Airway epithelial cell (primary cell): ENCODE results near the gene CRYBA2. TPM values are rescaled to one million over a fixed set of nuclear protein-coding genes. Genes with fewer than 3 reads are reported as not detected.

Experiments used
- total RNA-seq: library from RNA; depleted of rRNA; stranded (reverse); fragments of >200 nt; gene quantifications from 2 replicates; pipeline ENCODE4 v1.2.3, GENCODE V29; 2015

CRYBA2 gene, protein sequence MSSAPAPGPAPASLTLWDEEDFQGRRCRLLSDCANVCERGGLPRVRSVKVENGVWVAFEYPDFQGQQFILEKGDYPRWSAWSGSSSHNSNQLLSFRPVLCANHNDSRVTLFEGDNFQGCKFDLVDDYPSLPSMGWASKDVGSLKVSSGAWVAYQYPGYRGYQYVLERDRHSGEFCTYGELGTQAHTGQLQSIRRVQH
- not detected in 2 replicates for total RNA-seq

DNA sequence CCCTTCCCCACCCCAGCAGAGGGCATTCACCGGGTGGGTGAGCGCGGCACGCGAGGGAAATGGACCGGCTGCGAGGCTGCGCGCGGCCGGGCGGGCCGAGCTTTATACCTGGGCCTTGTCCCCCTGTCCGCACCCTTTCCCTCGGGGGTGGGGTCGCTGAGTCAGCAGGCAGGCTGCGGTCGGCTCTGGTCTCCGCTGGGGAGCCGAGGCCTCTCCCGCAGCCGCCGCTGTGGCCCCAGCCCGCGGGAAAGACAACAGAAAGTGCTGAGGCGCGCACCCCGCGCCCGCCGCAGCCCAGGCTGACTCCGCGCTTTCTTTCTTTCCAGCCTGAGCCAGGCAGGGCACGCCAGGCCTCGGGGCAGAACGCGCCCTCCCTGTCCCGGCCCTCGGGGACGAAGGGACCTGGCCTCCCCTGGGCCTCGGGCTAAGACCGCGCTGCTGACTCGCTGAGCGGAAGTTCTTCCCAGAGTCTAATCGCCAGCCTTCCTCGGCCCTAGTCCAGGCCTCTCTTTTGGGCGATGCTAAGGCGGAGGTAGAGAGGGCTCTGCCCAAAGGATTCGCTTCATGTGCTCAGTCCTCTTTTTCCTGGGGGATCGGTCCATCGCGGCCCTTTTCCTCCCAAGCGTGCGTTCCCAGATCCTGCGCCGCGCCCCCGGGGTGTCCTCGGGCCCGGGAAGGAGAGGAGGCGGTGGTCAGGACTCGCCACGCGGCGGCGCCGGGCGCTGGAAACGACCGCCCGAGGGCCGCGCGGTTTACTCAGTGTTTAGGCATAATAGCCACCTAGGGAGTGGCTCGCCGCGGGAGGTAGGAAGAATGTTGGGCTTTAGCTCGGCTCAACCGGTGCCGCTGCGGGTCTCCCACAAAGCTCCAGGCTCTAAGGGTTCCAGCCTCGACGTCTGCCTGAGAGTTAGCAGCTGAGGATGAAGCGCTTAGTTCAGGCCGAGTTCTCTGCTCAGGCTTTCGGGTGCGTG, at the start of gene CRYBA2:
Gene CRYBA2 (minus strand): TSS at position 78 of the 971 bp plus-strand sequence. CDS start 246 bp downstream, outside the sequence.

GRCh38 chr2:219041252-219041651, 48.0 kb upstream of the CRYBA2 start, which contains the start of gene CFAP65:
Gene CFAP65 (minus strand): TSS chr2:219041516. CDS start chr2:219039048, 2,468 bp downstream.

GRCh38 chr2:218985021-218985324, 8.2 kb downstream of the CRYBA2 start, which contains the start of gene FEV:
Gene FEV (minus strand): TSS chr2:218985184. CDS start chr2:218985075, 109 bp downstream.

DNA sequence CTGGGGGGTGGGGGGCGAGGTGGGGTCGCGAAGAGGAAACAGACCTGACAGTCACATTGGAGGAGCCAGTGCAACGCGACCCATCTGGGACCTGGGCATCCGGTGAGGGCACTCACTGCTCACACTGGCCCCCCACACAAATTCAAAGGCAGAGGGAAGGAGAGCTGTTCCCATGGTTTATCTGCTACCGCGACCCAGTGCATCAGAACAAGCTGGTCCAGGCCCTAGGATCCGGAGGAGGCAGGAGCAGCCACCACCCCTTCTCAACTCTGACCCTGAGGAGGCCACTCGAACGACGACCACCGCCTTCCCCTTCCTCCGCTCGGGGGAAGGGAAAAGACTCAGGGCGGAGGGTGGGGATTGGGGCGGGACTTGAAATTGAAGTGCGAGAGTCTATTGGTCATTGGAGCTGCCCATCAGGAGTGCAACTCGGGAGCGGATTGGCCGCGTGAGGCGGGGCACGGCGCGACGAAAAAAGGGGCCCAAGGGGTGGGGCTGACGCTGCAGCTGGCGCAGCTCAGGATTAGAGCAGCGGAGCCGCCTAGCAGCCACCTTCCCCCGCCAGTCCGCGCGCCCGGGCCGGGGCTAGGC, 34.0 kb downstream of the CRYBA2 start, which contains the start of gene CDK5R2:
Gene CDK5R2 (plus strand): TSS at position 526 of the 591 bp plus-strand sequence. CDS start 155 bp downstream, outside the sequence.

Other genes with a start within 250 kb of the CRYBA2 start
- gene CYP27A1, start 211.3 kb downstream of the CRYBA2 start, total RNA-seq: 0.37 and 0.56 TPM in 2 replicates
- not detected in 2 replicates for gene PRKAG3, start 161.6 kb downstream of the CRYBA2 start, total RNA-seq
- not detected in 2 replicates for gene WNT6, start 133.6 kb downstream of the CRYBA2 start, total RNA-seq
- gene WNT10A, start 112.6 kb downstream of the CRYBA2 start, total RNA-seq: 13.2 and 16.2 TPM in 2 replicates
- gene CDK5R2, start 33.8 kb downstream of the CRYBA2 start, total RNA-seq: not detected in 2 replicates
- not detected in 2 replicates for gene FEV, start 8.2 kb downstream of the CRYBA2 start, total RNA-seq
- gene CFAP65, start 48.1 kb upstream of the CRYBA2 start, total RNA-seq: not detected in 2 replicates
- gene IHH, start 67.5 kb upstream of the CRYBA2 start, total RNA-seq: not detected in 2 replicates
- 12.4 and 12.6 TPM in 2 replicates for gene NHEJ1, start 167.4 kb upstream of the CRYBA2 start, total RNA-seq
- 0.21 and 0.28 TPM in 2 replicates for gene SLC23A3, start 176.6 kb upstream of the CRYBA2 start, total RNA-seq
- gene CNPPD1, start 183.5 kb upstream of the CRYBA2 start, total RNA-seq: 42.9 and 50.6 TPM in 2 replicates
- gene RETREG2, start 184.9 kb upstream of the CRYBA2 start, total RNA-seq: 34.1 and 43.3 TPM in 2 replicates
- 23.5 and 31.5 TPM in 2 replicates for gene ZFAND2B, start 213.4 kb upstream of the CRYBA2 start, total RNA-seq
- 23.6 and 25.6 TPM in 2 replicates for gene ABCB6, start 225.5 kb upstream of the CRYBA2 start, total RNA-seq
- 38.8 and 51.2 TPM in 2 replicates for gene ATG9A, start 236.2 kb upstream of the CRYBA2 start, total RNA-seq
- gene ANKZF1, start 236.4 kb upstream of the CRYBA2 start, total RNA-seq: 22.5 and 24.5 TPM in 2 replicates